H1 (cell line): Measurements from ENCODE around the gene GRIK4. TPM values are rescaled to one million over a fixed set of nuclear protein-coding genes. Genes with fewer than 3 reads are reported as not detected.

Experiments
- CTCF ChIA-PET: fragments of 300-600 bp; sonication (Branson Sonifier 250); formaldehyde crosslinking; loops from one replicate; lab custom pipeline; 2021; ENCODE audit not compliant: partially characterized antibody; lab: Charles Lee
- POLR2A ChIA-PET: fragments of 300-600 bp; sonication (Branson Sonifier 250); formaldehyde crosslinking; loops from one replicate; lab custom pipeline; 2021; ENCODE audit warnings: inconsistent platforms; ENCODE audit not compliant: partially characterized antibody; lab: Charles Lee
- DNase-seq, 2 experiments: peaks; one replicate each; pipeline versions ENCODE4 v3.0.0 to v3.0.0-alpha.2; 2010 to 2022; ENCODE audit warnings: low spot score in 2 of 2, low read depth in 1 of 2, mixed read lengths in 1 of 2
- FAIRE-seq: peaks from 2 replicates; lab custom pipeline; 2011; peaks lifted over from hg19 to GRCh38; lab: Jason Lieb, UNC
- H2AFZ ChIP-seq: 2 replicates; pipeline ENCODE4 v1.8.1; 2012; ENCODE audit warnings: low read length, inconsistent platforms
- H2AK5ac ChIP-seq: 2 replicates; pipeline ENCODE4 v1.6.1; 2013; ENCODE audit warnings: low read depth, low read length
- H2BK120ac ChIP-seq: replicated peaks from 2 replicates; pipeline ENCODE3; 2013; ENCODE audit warnings: low read depth, low read length, inconsistent platforms
- H2BK12ac ChIP-seq: 2 replicates; pipeline ENCODE4 v1.6.1; 2013; ENCODE audit warnings: low read depth, low read length
- H2BK15ac ChIP-seq: 2 replicates; pipeline ENCODE4 v1.6.1; 2013; ENCODE audit warnings: low read length
- H2BK20ac ChIP-seq: 2 replicates; pipeline ENCODE4 v1.6.1; 2013; ENCODE audit warnings: low read length
- H2BK5ac ChIP-seq: 2 replicates; pipeline ENCODE4 v1.6.1; 2013; ENCODE audit warnings: low read depth, low read length
- H3K14ac ChIP-seq: 2 replicates; pipeline ENCODE4 v1.6.1; 2013; ENCODE audit warnings: inconsistent platforms; ENCODE audit not compliant: insufficient read length
- H3K18ac ChIP-seq: 2 replicates; pipeline ENCODE4 v1.6.1; 2013; ENCODE audit warnings: low read length; ENCODE audit errors: extremely low read depth
- H3K23ac ChIP-seq: 2 replicates; pipeline ENCODE4 v1.6.1; 2013; ENCODE audit warnings: inconsistent platforms; ENCODE audit not compliant: insufficient read length
- H3K23me2 ChIP-seq: 2 replicates; pipeline ENCODE4 v1.6.1; 2013; ENCODE audit warnings: low read depth, low read length
- H3K27ac ChIP-seq: 2 replicates; pipeline ENCODE4 v1.6.1; 2011; ENCODE audit warnings: low read depth, low read length, inconsistent platforms
- H3K27me3 ChIP-seq, 4 experiments: replicated peaks in 1 of 4; 1 replicate in 1 of 4; 2 replicates in 3 of 4; pipeline versions ENCODE4 v1.6.1 to v1.8.1; 2011 to 2013; ENCODE audit warnings: low read length in 3 of 4, mild to moderate bottlenecking in 3 of 4, inconsistent platforms in 2 of 4, mixed read lengths in 2 of 4, moderate library complexity in 1 of 4; ENCODE audit not compliant: control insufficient read depth in 3 of 4, insufficient read depth in 3 of 4; ENCODE audit errors: extremely low read depth in 1 of 4
- H3K36me3 ChIP-seq, 4 experiments: 2 replicates each; pipeline versions ENCODE4 v1.6.1 to v1.8.1; 2011 to 2013; ENCODE audit warnings: mild to moderate bottlenecking in 4 of 4, low read length in 3 of 4, moderate library complexity in 2 of 4, control low read depth in 1 of 4, inconsistent platforms in 1 of 4; ENCODE audit not compliant: insufficient read depth in 4 of 4, control insufficient read depth in 2 of 4
- H3K4ac ChIP-seq: replicated peaks from 2 replicates; pipeline ENCODE3; 2013; ENCODE audit warnings: low read length, low read depth, mixed read lengths, inconsistent platforms; ENCODE audit not compliant: insufficient read length
- H3K4me1 ChIP-seq, 4 experiments: replicated peaks in 1 of 4; 1 replicate in 1 of 4; 2 replicates in 3 of 4; pipeline versions ENCODE4 v1.6.1 to v1.8.1; 2011 to 2013; ENCODE audit warnings: low read length in 3 of 4, inconsistent platforms in 2 of 4, mixed read lengths in 1 of 4; ENCODE audit not compliant: insufficient read depth in 4 of 4, control insufficient read depth in 3 of 4
- H3K4me2 ChIP-seq, 2 experiments: 2 replicates each; pipeline versions ENCODE4 v1.6.1 to v1.8.1; 2011 to 2013; ENCODE audit warnings: low read depth in 2 of 2, low read length in 2 of 2, control low read depth in 1 of 2, inconsistent platforms in 1 of 2, mild to moderate bottlenecking in 1 of 2; ENCODE audit not compliant: insufficient read depth in 1 of 2
- H3K4me3 ChIP-seq, 4 experiments: fragments of 200-600, 300-600 bp in 1 of 4; sonication (generic), shearing (Covaris generic), sonication (Bioruptor Twin) in 1 of 4; 2 replicates each; pipeline versions ENCODE4 v1.5.1 to v1.8.1; 2011 to 2016; ENCODE audit warnings: low read length in 4 of 4, low read depth in 3 of 4, control low read depth in 2 of 4, inconsistent platforms in 2 of 4, mild to moderate bottlenecking in 2 of 4, mixed read lengths in 1 of 4, moderate library complexity in 1 of 4; ENCODE audit not compliant: insufficient read depth in 2 of 4; ENCODE audit errors: extremely low read depth in 1 of 4
- H3K56ac ChIP-seq: replicated peaks from 2 replicates; pipeline ENCODE3; 2013; ENCODE audit warnings: low read depth, mild to moderate bottlenecking, mixed read lengths, low read length, inconsistent platforms; ENCODE audit not compliant: insufficient read length
- H3K79me1 ChIP-seq: 2 replicates; pipeline ENCODE4 v1.6.1; 2013; ENCODE audit warnings: low read depth, low read length, control low read depth
- H3K79me2 ChIP-seq, 2 experiments: 2 replicates each; pipeline versions ENCODE4 v1.6.1 to v1.8.1; 2012 to 2013; ENCODE audit warnings: low read length in 2 of 2, mild to moderate bottlenecking in 2 of 2, inconsistent platforms in 1 of 2; ENCODE audit not compliant: insufficient read depth in 2 of 2, control insufficient read depth in 1 of 2
- H3K9ac ChIP-seq, 4 experiments: replicated peaks in 1 of 4; 1 replicate in 1 of 4; 2 replicates in 3 of 4; pipeline versions ENCODE4 v1.6.1 to v1.8.1; 2011 to 2013; ENCODE audit warnings: low read depth in 3 of 4, low read length in 3 of 4, control low read depth in 2 of 4, mild to moderate bottlenecking in 2 of 4, moderate library complexity in 2 of 4, inconsistent platforms in 1 of 4; ENCODE audit errors: extremely low read depth in 1 of 4
- H3K9me3 ChIP-seq, 2 experiments: 2 replicates each; pipeline versions ENCODE4 v1.6.1 to v1.8.1; 2012 to 2013; ENCODE audit warnings: mild to moderate bottlenecking in 2 of 2, moderate library complexity in 2 of 2, control low read depth in 1 of 2, inconsistent platforms in 1 of 2, low read depth in 1 of 2, low read length in 1 of 2, mixed read lengths in 1 of 2; ENCODE audit not compliant: insufficient read depth in 2 of 2
- H4K20me1 ChIP-seq, 2 experiments: replicated peaks in 1 of 2; 2 replicates each; pipeline versions ENCODE3 to v1.8.1; 2011 to 2013; ENCODE audit warnings: inconsistent platforms in 2 of 2, low read length in 2 of 2, mild to moderate bottlenecking in 1 of 2; ENCODE audit not compliant: insufficient read depth in 2 of 2, control insufficient read depth in 1 of 2
- H4K5ac ChIP-seq: 2 replicates; pipeline ENCODE4 v1.6.1; 2013; ENCODE audit warnings: low read length, low read depth, mixed read lengths, inconsistent platforms; ENCODE audit not compliant: insufficient read length
- H4K8ac ChIP-seq: 2 replicates; pipeline ENCODE4 v1.8.0; 2013; ENCODE audit warnings: mild to moderate bottlenecking, moderate library complexity, low read length, inconsistent platforms; ENCODE audit not compliant: insufficient read depth; ENCODE audit errors: extremely low read depth
- H4K91ac ChIP-seq: replicated peaks from 2 replicates; pipeline ENCODE3; 2013; ENCODE audit warnings: low read length, mixed read lengths, inconsistent platforms; ENCODE audit not compliant: insufficient read length
- CHD1 ChIP-seq: IDR thresholded peaks from 2 replicates; pipeline ENCODE4 v1.6.1; 2012; ENCODE audit warnings: low read depth, low read length, improper control_type of control experiment
- CREB1 ChIP-seq: IDR thresholded peaks from 2 replicates; pipeline ENCODE4 v1.6.1; 2012; ENCODE audit warnings: inconsistent platforms
- FOSL1 ChIP-seq: IDR thresholded peaks from 2 replicates; pipeline ENCODE4 v1.6.1; 2011; ENCODE audit warnings: mild to moderate bottlenecking, low read depth, low read length, moderate library complexity; ENCODE audit not compliant: insufficient read depth
- HDAC6 ChIP-seq: IDR thresholded peaks from one replicate; pipeline ENCODE4 v1.7.1; 2012; ENCODE audit warnings: low read depth, mild to moderate bottlenecking, inconsistent platforms, low read length, moderate library complexity
- KDM1A ChIP-seq: fragments of 200-600, 300-600 bp; sonication (generic); IDR thresholded peaks from 2 replicates; pipeline ENCODE4 v1.7.1; 2016; ENCODE audit warnings: mild to moderate bottlenecking, low read length, borderline replicate concordance
- SP1 ChIP-seq: IDR thresholded peaks from 2 replicates; pipeline ENCODE4 v1.6.1; 2011; ENCODE audit warnings: low read depth, low read length
- TAF1 ChIP-seq: IDR thresholded peaks from 2 replicates; pipeline ENCODE4 v1.6.1; 2011; ENCODE audit warnings: mild to moderate bottlenecking, low read depth, low read length
- ZNF274 ChIP-seq: IDR thresholded peaks from 2 replicates; pipeline ENCODE4 v1.7.0; 2012; ENCODE audit warnings: low read length, borderline replicate concordance; ENCODE audit errors: extremely low read depth
- whole genome bisulfite sequencing, 2 experiments: shearing (Covaris generic) in 1 of 2; methylation state at CpG; one replicate each; pipeline versions ENCODE4 v1.1.6 to v1.1.7; 2013 to 2015; ENCODE audit warnings: low lambda C conversion rate in 2 of 2, mixed read lengths in 2 of 2, inconsistent platforms in 1 of 2, low coverage in 1 of 2, missing lambda C conversion rate in 1 of 2; ENCODE audit not compliant: insufficient replicate concordance in 2 of 2, insufficient coverage in 1 of 2, insufficient read length in 1 of 2; ENCODE audit errors: extremely low coverage in 1 of 2, missing lambda C conversion rate in 1 of 2; 5-methylcytosine and 5-hydroxymethylcytosine counted together
- polyA plus RNA-seq, 7 experiments: library from polyadenylated mRNA; depleted of rRNA in 3 of 7; stranded (reverse) in 5 of 7; unstranded in 2 of 7; fragments of >200 nt in 5 of 7; fragments of 200-250 nt in 2 of 7; gene quantifications; 1 replicate in 5 of 7; 2 replicates in 1 of 7; 4 replicates in 1 of 7; pipeline versions ENCODE4 v1.2.1 to v1.2.3, GENCODE V29; 2011 to 2013; ENCODE audit warnings: missing spikeins in 2 of 7, mixed read lengths in 2 of 7
- total RNA-seq: library from RNA; stranded (reverse); fragmentation: NEBNext Ultra II Directional; extraction: Animal tissue kit (Norgen Biotek cat#: 25700); gene quantifications from 2 replicates; pipeline ENCODE4 v1.2.1, GENCODE V29; 2021

Gene GRIK4
- total and polyA plus RNA-seq, 2 of the 8 experiments (the other 6 are each of a cell fraction or from before 2014, with no cell fraction given), result 1.2 to 2.9 TPM

DNA sequence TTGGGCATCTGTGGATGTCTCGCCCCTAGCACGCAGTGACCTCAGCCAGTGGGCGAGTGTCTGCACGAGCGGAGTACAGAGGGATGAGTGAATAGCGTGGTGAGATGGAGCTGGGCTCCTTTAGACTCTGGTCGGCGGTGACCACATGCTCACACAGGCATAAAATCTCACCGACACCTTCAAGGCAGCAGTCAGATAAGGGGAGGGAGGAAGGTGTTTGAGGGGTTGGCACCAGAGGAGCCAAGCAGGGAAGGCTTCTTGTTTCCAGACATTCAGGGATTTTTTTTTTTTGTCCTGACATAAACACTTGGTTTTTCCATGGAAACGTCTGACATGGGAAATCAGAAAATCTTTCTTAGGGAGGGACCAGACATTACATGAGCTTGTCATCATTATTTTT, 35.8 kb downstream of the GRIK4 start:
- no peak overlapping the region for H3K27ac ChIP-seq
- no peak overlapping the region for H3K14ac ChIP-seq
- H2BK15ac ChIP-seq, result no peak overlapping the region
- H4K91ac ChIP-seq, result no peak overlapping the region
- no peak overlapping the region for H3K9ac ChIP-seq
- H2BK12ac ChIP-seq, result peak overlapping the region; percentile 30; the same call in 1 of the 2 replicates
- no peak overlapping the region for H3K4me2 ChIP-seq
- no peak for DNase-seq
- H3K23ac ChIP-seq, result no peak overlapping the region
- 0 out of 2 replicates have a peak overlapping the region, but pooled peaks have one; percentile 3 for H2BK5ac ChIP-seq
- H3K4me1 ChIP-seq, result peaks cover 4 to 23% (median 12%) of the 10 kb centered on the region in 4 experiments
- H3K4me3 ChIP-seq, result no peak overlapping the region
- no peak overlapping the region for H2AFZ ChIP-seq
- no peaks in the 10 kb centered on the region for H3K9me3 ChIP-seq
- no peak overlapping the region for H2BK20ac ChIP-seq
- H3K27me3 ChIP-seq, result no peaks in the 10 kb centered on the region; a peak in 1 of 7 replicates
- TF ChIP-seq CHD1, result no peak
- TF ChIP-seq ZNF274, result no peak
- no peak for TF ChIP-seq TAF1
- TF ChIP-seq FOSL1, result no peak
- no peak for TF ChIP-seq HDAC6
- TF ChIP-seq SP1, result no peak
- TF ChIP-seq CREB1, result no peak
- no peak for TF ChIP-seq KDM1A
- H4K20me1 ChIP-seq, result no peaks in the 10 kb centered on the region
- ChIA-PET CTCF (interaction anchor here (0.9 to 2.5 kb wide), 18 partner anchors 8 to 404 kb away, joined by 3 to 12 read pairs (median 4); partner anchors contain the start of gene GRIK4), POLR2A (interaction anchor here (0.5 to 1.4 kb wide), 3 partner anchors 17 to 118 kb away, joined by 3 read pairs; no protein-coding TSS in a partner anchor)
- no peak overlapping the region for H2BK120ac ChIP-seq
- no peak overlapping the region for H4K5ac ChIP-seq
- H3K23me2 ChIP-seq, result no peaks in the 10 kb centered on the region; the same call in 1 of the 2 replicates
- H3K4ac ChIP-seq, result no peak overlapping the region
- 0 out of 2 replicates have a peak overlapping the region, but pooled peaks have one; percentile 43 for H2AK5ac ChIP-seq
- H4K8ac ChIP-seq, result no peak overlapping the region
- H3K79me2 ChIP-seq, result no peaks in the 10 kb centered on the region
- H3K56ac ChIP-seq, result no peak overlapping the region
- WGBS, 2 experiments, result 86% methylated on average over 10 of the region's 10 CpGs; no CpG with 5 or more reads in 1 of the 2 experiments
- no peaks in the 10 kb centered on the region for H3K36me3 ChIP-seq
- no peaks in the 10 kb centered on the region for H3K79me1 ChIP-seq
- no peak for FAIRE-seq
- no peak overlapping the region for H3K18ac ChIP-seq
